ENCODE data around the gene LY6G5C. TPM values are rescaled to one million over a fixed set of nuclear protein-coding genes. Genes with fewer than 3 reads are reported as not detected.

LY6G5C gene
- total RNA-seq, 4 donors from 2014 or later: 0.57 to 0.83 TPM; not detected in 2

GRCh38 chr6:31632279-31632946 lies 48.5 kb downstream of the LY6G5C start:
- WGBS, 2 donors: 82 to 89% methylated on average over 8 to 17 of the region's 26 CpGs
- no peaks in the 10 kb centered on the region for H3K9me3 ChIP-seq
- intact Hi-C loops (cut with DNase I): no loop called here
- H3K27ac ChIP-seq: no peak overlapping the region
- peaks cover 73 to 100% (median 86%) of the 10 kb centered on the region in 3 donors for H3K36me3 ChIP-seq
- no peak overlapping the region for H3K4me3 ChIP-seq
- no peaks in the 10 kb centered on the region for H3K27me3 ChIP-seq
- TF ChIP-seq CTCF (IDR thresholded peaks at IDR 0.05) (no peak), POLR2A (IDR thresholded peaks at IDR 0.05) (no peak)
- no peak for DNase-seq
- H3K4me1 ChIP-seq: no peaks in the 10 kb centered on the region

GRCh38 chr6:31631681-31632278 lies 49.1 kb downstream of the LY6G5C start:
- DNase-seq: no peak
- intact Hi-C loops (cut with DNase I): no loop called here
- H3K27me3 ChIP-seq: no peaks in the 10 kb centered on the region
- H3K36me3 ChIP-seq: peaks cover 80 to 100% (median 84%) of the 10 kb centered on the region in 3 donors
- no peak overlapping the region for H3K27ac ChIP-seq
- no peak overlapping the region for H3K4me3 ChIP-seq
- TF ChIP-seq POLR2A (IDR thresholded peaks at IDR 0.05) (no peak), CTCF (IDR thresholded peaks at IDR 0.05) (no peak)
- no peaks in the 10 kb centered on the region for H3K4me1 ChIP-seq
- no peaks in the 10 kb centered on the region for H3K9me3 ChIP-seq
- WGBS, 2 donors: 76 to 88% methylated on average over 6 to 9 of the region's 32 CpGs

GRCh38 chr6:31631209-31631608 lies 49.7 kb downstream of the LY6G5C start:
- TF ChIP-seq POLR2A (IDR thresholded peaks at IDR 0.05): no peak
- no peak for TF ChIP-seq CTCF (IDR thresholded peaks at IDR 0.05)
- no peaks in the 10 kb centered on the region for H3K9me3 ChIP-seq
- H3K27me3 ChIP-seq: no peaks in the 10 kb centered on the region
- intact Hi-C loops (cut with DNase I): no loop called here
- no peak overlapping the region for H3K27ac ChIP-seq
- DNase-seq: no peak
- WGBS, 2 donors: 78 to 91% methylated on average over 8 of the region's 16 CpGs
- peaks cover 78 to 100% (median 84%) of the 10 kb centered on the region in 3 donors for H3K36me3 ChIP-seq
- H3K4me1 ChIP-seq: no peaks in the 10 kb centered on the region
- no peak overlapping the region for H3K4me3 ChIP-seq

GRCh38 chr6:31630177-31630934 lies 50.5 kb downstream of the LY6G5C start:
- TF ChIP-seq POLR2A (IDR thresholded peaks at IDR 0.05) (no peak), CTCF (IDR thresholded peaks at IDR 0.05) (no peak)
- intact Hi-C loops (cut with DNase I): no loop called here
- Histone ChIP-seq H3K4me3 (no peak overlapping the region), H3K27me3 (no peaks in the 10 kb centered on the region), H3K9me3 (no peaks in the 10 kb centered on the region), H3K36me3 (peaks cover 79 to 100% (median 85%) of the 10 kb centered on the region in 3 donors), H3K27ac (no peak overlapping the region), H3K4me1 (no peaks in the 10 kb centered on the region)
- WGBS, 2 donors: 84 to 86% methylated on average over 22 to 25 of the region's 25 CpGs
- no peak for DNase-seq

- TF ChIP-seq POLR2A (IDR thresholded peaks at IDR 0.05) (no peak), CTCF (IDR thresholded peaks at IDR 0.05) (no peak)
- intact Hi-C loops (cut with DNase I): no loop called here
- no peak for DNase-seq
- H3K9me3 ChIP-seq: no peaks in the 10 kb centered on the region
- no peaks in the 10 kb centered on the region for H3K4me1 ChIP-seq
- no peaks in the 10 kb centered on the region for H3K27me3 ChIP-seq
- H3K4me3 ChIP-seq: no peak overlapping the region
- peaks cover 79 to 100% (median 86%) of the 10 kb centered on the region in 3 donors for H3K36me3 ChIP-seq
- WGBS, 2 donors: 81 to 85% methylated on average over 7 of the region's 7 CpGs
- no peak overlapping the region for H3K27ac ChIP-seq
Measured at GRCh38 chr6:31629014-31629413, 51.9 kb downstream of the LY6G5C start.

Data from esophagus squamous epithelium (tissue), 5 donors.